Left renal pelvis (tissue), 4 donors: Measurements from ENCODE around the gene SLC25A44. TPM values are rescaled to one million over a fixed set of nuclear protein-coding genes. Genes with fewer than 3 reads are reported as not detected.
"Not testable (repeated sequence)": the region's sequence is repeated elsewhere in the genome, so short reads cannot be mapped to it uniquely, and the experiment has no call there.

ENCODE experiments used
- DNase-seq, 4 donors: peaks; one replicate each; pipeline ENCODE4 v3.0.0-alpha.2; 2013; ENCODE audit warnings: low read depth in 4 of 4, low spot score in 3 of 4
- polyA plus RNA-seq, 4 donors: library from polyadenylated mRNA; unstranded; fragments of 120-200 nt; gene quantifications; one replicate each; pipeline ENCODE4 v1.2.1, GENCODE V29; 2013; ENCODE audit not compliant: insufficient read length in 4 of 4

Gene SLC25A44
- polyA plus RNA-seq, 4 donors = 16.6 to 30.5 (median 27.7) TPM

- DNase-seq = no peak
Observed at GRCh38 chr1:156198831-156199349, 5.0 kb downstream of the SLC25A44 start.

- no peak for DNase-seq
Observed at GRCh38 chr1:156200044-156200443, 6.1 kb downstream of the SLC25A44 start.

- no peak for DNase-seq
Observed at GRCh38 chr1:156203331-156203730, 9.4 kb downstream of the SLC25A44 start.

- DNase-seq = no peak
Observed at GRCh38 chr1:156204686-156205085, 10.8 kb downstream of the SLC25A44 start.

GRCh38 chr1:156211243-156211642 is 17.3 kb downstream of the SLC25A44 start:
- DNase-seq = no peak

DNA sequence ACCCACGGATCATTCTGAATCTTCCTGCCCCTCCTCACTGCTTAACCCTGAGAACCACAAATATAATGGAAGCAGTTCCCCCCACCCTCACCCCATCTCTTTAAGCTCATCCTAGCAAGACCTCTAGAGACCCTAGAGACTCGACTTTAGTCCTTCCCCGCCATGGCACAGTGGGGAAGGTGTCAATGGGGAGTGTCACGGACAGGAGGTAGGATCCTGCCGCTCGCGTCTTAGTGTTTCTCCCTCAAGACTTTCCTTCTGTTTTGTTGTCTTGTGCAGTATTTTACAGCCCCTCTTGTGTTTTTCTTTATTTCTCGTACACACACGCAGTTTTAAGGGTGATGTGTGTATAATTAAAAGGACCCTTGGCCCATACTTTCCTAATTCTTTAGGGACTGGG is 18.2 kb downstream of the SLC25A44 start:
- no peak for DNase-seq

DNA sequence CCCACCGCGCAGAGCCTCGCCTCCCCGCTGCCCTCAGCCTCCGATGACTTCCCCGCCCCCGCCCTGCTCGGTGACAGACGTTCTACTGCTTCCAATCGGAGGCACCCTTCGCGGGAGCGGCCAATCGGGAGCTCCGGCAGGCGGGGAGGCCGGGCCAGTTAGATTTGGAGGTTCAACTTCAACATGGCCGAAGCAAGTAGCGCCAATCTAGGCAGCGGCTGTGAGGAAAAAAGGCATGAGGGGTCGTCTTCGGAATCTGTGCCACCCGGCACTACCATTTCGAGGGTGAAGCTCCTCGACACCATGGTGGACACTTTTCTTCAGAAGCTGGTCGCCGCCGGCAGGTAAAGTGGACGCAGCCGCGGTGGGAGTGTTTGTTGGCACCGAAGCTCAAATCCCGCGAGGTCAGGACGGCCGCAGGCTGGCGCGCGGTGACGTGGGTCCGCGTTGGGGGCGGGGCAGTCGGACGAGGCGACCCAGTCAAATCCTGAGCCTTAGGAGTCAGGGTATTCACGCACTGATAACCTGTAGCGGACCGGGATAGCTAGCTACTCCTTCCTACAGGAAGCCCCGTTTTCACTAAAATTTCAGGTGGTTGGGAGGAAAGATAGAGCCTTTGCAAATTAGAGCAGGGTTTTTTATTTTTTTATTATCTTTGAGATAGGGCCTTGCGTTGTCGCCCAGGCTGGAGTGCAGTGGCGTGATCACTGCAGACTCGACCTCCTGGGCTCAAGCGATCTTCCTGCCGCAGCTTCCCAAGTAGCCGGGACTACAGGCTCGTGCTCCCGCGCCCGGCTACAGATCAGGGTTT is 19.1 kb downstream of the SLC25A44 start, which contains the start of gene PMF1:
Gene PMF1, plus strand, starts transcription at position 175 of the 811 bp plus-strand sequence. Its CDS starts 9 bp downstream, at position 184.
- peak; percentile 92 to 95 (median 94) for DNase-seq

DNA sequence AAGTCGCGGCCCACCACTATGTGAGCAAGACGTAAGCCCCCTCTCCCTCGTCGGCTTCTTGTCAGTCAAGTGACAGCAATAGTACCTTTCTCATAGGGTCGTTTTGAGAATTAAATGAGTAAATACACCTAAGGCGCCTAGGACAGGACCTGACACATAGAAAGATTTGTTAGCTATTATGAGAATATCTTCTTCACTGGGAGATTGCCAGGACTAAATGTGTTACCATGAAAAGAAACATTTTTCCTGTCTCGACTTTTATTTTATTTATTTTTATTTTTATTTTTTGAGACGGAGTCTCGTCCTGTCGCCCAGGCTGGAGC is 19.7 kb downstream of the SLC25A44 start:
- DNase-seq = no peak

DNA sequence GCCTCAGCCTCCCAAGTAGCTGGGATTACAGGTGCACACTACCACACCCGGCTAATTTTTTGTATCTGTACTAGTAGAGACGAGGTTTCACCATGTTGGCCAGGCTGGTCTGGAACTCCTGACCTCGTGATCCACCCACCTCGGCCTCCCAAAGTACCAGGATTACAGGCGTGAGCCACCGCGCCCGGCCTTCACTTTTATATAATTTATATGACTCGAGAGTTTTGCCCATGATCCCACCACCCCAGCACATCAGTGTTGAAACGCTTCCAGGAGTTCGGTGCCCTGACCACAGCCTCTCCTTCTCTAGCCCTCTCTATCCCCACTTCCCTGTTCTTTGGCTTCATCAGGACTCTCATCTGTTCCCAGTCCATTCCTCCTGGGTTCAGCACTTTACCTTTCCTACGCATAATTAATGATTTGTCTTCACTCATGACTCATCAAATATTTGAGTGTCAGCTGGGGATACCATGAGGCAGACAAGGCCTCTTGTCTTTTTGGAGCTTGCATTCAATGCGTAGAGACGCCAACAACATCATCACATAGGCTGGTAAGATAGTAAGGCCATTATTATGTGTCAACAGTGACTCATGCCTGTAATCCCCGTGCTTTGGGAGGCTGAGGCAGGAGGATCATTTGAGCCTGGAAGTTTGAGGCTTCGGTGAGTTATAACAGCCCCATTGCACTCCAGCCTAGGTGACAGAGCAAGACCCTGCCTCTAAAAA is 20.3 kb downstream of the SLC25A44 start:
- no peak for DNase-seq

DNA sequence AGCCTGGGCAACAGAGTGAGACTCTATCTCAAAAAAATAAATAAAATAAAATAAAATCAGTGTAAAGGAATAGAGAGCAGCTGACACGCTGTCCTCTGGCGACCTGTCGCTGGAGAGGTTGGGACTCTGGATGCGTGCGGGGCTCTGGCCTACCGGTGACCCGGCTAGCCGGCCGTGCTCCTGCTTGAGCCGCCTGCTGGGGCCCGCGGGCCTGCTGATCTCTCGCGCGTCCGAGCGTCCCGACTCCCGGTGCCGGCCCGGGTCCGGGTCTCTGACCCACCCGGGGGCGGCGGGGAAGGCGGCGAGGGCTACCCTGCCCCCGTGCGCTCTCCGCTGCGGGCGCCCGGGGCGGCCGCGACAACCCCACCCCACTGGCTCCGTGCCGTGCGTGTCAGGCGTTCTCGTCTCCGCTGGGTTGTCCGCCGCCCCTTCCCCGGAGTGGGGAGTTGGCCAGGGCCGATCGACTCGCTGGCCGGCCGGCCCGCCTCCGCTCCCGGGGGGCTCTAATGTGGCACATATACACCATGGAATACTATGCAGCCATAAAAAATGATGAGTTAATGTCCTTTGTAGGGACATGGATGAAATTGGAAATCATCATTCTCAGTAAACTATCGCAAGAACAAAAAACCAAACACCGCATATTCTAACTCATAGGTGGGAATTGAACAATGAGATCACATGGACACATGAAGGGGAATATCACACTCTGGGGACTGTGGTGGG is 22.6 kb downstream of the SLC25A44 start:
- not testable (repeated sequence) for DNase-seq

- DNase-seq = no peak
Observed at GRCh38 chr1:156217871-156218270, 24.0 kb downstream of the SLC25A44 start.

- no peak for DNase-seq
Observed at GRCh38 chr1:156220226-156220625, 26.3 kb downstream of the SLC25A44 start.

GRCh38 chr1:156221986-156222692 is 28.2 kb downstream of the SLC25A44 start:
- no peak for DNase-seq

GRCh38 chr1:156225677-156226014 is 31.7 kb downstream of the SLC25A44 start:
- no peak for DNase-seq

DNA sequence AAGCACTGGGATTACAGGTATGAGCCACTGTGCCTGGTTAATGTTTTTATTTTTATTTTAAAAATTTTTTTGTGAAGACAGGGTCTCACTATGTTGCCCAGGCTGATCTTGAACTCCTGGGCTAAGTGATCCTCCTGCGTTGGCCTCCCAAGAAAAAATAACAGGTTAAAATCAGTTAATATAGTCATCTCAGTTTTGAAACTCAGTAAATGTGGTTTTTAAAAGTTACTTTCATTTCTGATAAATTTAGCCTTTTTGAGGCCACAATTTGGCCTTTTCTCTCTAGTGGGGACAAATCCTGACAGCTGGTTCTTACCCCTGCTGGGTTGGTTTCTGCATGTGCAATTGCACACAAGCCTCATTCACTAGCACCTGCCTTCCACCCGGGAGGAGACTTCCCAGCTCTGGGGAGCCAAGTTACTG is 32.2 kb downstream of the SLC25A44 start:
- DNase-seq = no peak

- no peak for DNase-seq
Observed at GRCh38 chr1:156226782-156227181, 32.9 kb downstream of the SLC25A44 start.

DNA sequence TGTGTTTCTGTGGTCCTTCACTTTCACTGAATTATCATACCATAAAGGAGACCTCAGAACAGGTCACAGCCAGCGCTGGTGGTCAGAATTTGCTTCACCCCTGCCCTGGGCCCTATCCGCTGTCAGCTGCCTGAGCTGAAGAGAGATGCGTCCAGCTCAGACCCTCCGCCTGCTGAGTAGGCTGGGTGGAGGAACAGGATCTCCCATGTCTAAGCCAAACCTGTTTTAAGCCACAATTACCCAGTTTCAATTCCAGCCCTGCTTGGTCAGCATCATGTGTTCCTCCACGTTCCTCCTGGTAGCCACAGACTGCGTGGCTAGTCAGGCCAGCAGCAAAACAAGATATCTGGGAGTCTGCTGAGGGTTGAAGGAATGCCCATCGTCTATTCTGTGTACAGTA is 34.6 kb downstream of the SLC25A44 start:
- no peak for DNase-seq

GRCh38 chr1:156229809-156230472 is 36.0 kb downstream of the SLC25A44 start:
- DNase-seq = no peak

GRCh38 chr1:156230473-156230837 is 36.6 kb downstream of the SLC25A44 start:
- DNase-seq = no peak
